GM19035 (cell line): ENCODE measurements around the gene TFAP2A.

Experiments
- ATAC-seq: cut with Tn5 transposase; IDR thresholded peaks from one replicate; pipeline ENCODE4 v1.9.1; 2021; ENCODE audit not compliant: unreplicated experiment

The TFAP2A gene

DNA sequence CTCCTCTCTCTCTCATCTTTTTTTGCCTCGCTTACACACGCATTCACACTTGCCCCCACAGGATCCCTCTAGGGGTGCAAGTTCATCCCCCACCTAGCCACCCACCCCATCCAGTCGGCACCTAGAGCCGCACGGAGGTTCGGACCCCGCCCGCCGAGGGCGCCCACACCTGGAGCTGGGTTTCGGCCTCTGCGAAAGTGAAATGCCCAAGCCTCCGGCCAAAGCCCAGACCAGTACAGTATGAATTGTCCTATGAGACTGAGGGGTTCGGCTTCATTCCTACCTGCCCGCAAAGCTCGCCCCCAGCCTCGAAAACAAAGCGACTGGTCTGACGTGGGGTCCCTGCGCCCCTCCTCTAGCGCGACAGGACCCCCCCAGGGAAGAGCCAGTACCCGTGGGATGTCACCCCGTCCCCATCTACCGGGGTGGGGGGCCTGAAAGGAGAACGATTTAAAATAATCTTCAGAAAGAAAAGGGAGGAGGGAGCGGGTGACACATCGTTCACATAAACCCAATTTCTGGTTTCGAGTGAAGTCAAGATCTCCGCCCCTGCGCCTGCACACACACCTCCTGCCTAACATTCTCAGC, 1.5 kb downstream of the TFAP2A start:
- ATAC-seq = peak; percentile 12

DNA sequence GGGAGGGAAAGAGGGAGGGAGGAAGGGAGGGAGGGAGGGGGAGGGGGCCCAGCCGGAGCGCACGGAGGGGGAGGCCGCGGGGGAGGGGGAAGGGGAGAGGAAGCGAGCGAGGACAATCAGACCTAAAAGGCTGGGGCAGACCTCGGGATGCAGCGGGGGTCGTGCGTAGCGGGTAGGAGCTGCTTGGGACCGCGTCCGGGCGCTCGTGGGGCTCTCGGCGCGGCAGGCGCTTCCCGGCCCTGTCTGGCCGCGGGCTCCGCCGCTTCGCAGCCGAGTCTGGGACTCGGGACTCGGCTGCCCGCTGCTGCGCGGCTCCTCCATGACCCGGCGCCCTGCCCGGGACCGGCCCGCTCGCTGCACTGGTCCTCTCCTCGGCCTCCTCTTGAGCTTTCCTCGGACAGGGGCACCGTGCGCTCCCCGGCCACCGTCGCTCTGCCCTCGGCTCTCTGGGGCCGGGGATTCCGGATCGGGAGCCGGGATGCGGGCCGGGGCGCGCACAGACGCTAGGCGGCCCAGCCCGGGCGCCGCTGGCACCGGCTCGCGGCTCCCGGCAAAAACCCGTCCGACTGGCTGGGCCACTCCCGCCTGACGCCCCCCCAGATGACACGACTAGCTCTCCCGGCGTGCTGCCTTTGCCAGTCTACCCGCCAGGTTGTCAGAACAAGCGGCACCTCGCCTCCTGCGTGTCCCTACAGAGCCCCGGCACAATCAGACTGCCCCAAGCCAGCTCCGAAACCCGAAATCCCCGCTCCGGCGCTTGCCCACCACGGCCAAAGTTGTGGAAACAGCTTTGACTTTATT, 2.2 kb downstream of the TFAP2A start:
- peak; percentile 40 for ATAC-seq

DNA sequence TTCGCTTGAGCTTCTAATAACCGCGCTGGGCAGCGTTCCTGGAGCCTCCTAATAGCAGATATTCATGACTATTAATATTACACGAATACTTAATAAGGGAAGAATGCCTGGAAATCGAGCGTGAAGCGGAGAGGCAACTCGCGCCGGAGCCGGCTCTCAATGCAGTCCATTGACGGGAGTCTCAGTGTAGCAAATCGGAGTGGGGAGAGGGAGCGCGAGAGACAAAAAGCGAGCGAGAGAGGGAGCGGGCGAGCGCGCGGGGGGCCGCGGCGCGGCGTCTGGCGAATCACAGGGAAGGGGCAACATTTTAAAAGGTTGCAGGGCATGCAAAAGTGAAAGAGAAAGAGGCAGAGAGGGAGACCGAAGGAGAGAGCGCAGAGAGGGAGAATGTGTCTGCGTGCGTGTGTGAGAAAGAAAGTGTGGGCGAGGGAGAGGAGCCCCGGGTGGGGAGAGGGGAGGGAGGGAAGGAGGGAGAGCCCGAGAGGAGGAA, 2.9 kb downstream of the TFAP2A start:
- ATAC-seq = peak; percentile 44

DNA sequence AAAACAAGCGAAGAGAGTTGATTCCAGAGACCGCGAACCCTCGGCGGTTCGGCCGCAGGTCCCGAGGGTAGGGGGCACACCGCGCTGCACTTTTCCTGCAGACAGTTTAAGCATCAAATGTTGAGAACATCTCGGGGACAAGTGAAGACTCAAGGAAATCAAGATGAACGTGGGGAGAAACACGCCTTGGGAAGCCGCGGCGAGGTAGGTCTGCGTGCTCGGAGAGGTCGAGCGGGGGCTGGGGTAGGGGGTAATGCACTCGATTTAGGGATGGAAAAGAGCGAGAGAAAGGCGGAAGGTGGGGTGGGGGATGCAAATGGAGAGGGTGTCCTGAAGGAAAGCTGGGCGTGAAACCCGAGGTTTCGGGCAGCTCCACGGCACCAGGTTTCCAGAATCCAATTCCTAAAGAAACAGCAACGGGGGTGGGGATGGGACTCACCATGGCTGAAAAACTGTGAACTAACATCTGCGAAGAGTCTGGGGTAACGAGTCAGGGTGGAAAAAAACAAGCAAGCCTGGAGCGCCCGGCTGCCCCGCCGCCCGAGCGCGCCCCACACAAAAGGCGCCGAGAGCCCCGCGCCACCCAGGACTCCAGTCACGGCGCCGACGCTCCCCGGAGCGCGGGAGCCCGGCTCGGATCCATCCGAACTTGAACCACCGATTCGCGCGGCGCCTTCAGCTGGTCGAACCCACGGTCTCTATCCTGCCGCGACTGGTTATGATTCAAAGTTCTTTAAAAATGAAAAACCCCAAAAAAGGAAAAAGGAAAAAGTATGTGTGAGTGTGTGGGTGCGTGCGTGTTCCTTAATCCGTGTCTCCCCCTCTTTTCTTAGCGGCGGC, 3.5 kb downstream of the TFAP2A start:
- ATAC-seq = peak; percentile 2

DNA sequence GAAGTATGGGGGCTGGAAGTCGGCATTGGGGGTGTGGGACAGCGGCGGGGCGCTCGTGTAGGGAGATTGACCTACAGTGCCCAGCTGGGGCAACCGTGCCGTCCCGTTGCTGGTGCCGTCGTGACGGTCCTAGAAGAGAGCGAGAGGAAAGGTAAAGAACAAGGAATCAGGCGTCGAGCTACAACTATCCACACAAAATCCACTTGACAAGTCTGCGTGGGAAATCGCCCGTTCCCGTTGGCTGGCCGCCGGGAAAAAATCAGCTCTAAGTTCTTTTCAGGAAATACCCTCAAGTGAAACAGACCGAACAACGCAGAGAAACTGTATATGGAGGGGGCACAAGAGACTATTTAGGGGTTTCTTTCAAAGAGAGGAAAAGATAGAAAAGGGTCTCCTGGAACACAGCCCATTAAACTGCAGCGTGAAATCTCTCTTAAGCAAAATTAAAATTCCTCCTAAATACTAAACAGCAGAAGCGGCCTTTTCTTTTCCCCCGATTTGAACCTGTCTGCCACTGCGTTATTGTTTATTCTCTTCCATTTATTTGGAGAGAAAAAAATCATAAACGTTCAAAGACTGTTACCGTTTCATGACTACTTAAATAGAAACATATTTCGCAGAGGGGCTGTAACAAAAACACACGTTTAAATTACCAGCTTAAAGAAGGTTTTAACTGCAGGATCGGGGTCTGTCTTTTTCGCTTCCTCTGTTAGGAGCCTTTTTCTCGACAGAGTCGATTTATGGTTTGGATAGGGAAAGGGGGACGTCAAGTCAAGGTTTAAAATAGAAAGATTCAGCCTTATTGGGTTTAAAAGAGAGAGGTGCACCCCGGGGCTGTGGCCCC, 4.4 kb downstream of the TFAP2A start:
- ATAC-seq = no peak

DNA sequence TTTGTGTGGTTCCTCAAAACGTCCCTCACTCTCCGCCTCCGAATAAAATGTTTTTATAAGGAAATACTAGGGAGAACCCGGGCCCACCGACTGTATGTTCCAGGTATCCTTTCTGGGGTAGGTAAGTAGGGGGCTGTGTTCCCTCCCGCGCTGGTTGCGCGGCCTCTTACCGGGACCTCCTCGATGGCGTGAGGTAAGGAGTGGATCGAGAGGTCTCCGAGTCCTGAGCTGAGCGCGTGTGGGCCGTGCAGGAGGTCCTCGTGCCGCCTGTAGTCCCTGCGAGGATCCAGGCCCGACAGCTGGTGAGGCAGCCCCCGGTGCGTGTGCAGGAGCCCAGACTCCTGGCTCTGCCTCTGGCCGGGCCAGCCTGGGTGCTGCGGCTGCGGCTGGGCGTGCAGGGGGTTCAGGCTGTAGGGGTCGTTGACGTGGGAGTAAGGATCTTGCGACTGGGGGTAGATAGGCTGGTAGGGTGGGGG, 5.1 kb downstream of the TFAP2A start:
- no peak for ATAC-seq

DNA sequence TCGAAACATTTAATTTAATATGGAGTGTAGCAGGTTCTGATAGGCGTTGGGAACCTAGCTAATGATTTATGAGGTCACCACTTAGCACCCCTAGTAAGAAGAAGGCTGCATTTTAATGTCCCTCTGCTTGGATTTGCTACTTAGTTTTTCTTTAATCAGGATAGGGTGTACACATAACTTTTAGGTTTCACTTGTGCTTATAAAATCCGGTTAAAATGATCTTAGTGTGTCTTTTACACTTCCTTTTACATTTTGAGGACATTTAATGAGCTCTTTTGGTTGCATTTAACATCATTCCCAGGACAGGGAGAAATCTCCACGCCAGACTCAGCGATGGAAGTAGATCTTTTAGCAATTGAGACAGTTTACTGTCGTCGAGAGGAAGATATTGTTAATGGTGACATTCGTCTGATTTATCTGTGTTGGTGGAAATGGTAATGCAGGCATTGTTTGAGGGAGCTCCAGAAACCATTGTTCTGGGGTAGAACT, 5.6 kb downstream of the TFAP2A start:
- no peak for ATAC-seq

DNA sequence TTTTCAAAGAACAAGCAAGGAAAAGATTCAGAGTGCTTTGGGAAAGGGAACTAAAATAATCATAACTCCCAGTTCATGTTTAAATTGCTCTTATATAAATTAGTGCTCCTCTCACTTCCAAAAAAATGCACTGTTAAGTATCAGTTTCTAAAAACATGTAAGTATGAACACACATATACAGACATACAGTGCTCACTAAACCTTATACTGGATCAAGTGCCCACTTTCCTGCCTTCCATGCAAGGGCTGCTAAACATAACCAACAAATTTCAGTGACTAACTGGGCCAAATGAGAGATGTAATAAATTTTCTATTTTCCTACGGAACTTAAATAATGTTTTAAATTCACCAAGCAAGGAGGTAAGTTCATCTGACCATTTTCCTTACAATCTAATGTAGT, 6.4 kb downstream of the TFAP2A start:
- ATAC-seq = no peak

DNA sequence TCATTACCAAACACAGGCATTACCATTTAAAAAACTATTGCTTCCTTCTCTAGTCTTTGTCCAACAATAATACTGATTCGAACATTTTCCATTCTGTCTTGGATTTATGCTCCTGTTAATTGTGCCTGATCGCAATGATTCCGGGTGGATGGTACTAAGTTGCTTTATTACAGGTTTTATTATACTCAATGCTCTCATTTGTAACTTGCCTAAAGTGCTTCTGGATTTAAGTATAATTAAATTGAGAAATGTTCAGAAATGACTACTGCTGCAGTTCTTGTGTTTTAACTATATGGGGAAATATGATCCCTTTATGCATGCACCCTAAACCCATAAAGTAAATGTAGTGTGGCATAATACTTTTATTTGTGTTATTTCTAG, 7.2 kb downstream of the TFAP2A start:
- ATAC-seq = no peak

DNA sequence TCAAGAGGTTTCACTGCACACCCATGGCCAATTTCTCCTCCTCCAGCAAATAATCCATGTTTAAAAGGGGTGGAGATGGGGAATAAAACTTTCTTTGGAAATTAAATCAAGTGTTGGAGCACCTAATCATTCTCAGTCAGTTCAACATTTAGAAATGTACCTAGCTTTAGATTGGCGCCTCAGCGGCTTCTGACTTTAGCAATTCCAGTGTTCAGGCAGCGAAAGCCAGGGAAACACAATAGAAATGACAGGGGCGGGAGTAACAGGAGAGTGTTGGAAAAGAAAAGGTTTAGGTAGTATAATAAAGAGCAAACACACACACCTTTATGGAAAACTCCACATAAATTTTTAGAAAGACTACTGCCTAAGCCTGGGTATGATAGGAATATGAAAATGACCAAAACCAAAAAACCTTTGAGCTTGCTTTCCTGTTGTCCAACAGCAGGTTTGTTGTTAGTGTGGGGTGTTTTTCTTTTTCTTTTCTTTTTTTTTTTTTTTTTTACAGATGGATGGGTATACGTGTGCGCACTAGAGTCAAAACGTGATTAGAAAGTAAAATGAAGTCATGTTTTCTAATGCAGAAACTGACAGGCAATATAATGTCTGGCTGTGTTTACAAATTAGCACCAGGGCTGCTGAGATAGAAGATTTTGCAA, 7.7 kb downstream of the TFAP2A start:
- no peak for ATAC-seq

DNA sequence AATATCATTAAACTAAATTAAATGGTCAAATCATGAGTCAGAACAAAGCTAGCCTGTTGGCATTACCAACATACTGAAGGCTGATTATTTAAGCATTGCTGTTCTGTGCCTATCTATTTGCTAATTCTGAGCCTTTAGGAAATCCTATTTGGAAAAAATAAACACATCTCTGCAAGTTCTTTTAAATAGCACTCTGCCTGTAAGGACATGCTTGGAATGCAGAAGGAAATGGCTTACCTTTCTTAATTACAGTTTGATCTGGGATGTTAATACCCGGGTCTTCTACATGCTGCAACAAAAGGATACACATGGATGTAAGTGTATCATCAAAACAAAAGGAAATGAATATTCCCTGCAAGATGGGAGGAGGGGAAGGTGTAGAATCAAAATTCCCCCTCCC, 8.3 kb downstream of the TFAP2A start:
- no peak for ATAC-seq

DNA sequence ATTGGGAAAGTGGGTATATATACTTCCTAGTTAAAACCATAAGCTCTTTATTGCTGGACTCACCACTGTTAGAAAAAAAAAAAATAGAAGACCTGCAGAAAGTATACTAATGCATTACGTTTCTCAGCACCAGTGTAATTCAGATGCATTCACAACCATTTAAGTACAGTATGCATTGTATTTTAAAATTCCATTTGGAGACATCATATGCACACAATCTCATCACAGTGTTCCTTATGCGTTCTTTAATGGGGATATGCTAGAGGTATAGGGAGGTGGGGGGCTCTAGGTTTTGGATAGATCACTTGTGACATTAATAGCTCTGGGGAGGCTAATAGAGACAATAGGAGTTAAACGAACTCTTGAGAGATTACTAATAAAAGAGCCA, 9.4 kb downstream of the TFAP2A start:
- ATAC-seq = no peak

DNA sequence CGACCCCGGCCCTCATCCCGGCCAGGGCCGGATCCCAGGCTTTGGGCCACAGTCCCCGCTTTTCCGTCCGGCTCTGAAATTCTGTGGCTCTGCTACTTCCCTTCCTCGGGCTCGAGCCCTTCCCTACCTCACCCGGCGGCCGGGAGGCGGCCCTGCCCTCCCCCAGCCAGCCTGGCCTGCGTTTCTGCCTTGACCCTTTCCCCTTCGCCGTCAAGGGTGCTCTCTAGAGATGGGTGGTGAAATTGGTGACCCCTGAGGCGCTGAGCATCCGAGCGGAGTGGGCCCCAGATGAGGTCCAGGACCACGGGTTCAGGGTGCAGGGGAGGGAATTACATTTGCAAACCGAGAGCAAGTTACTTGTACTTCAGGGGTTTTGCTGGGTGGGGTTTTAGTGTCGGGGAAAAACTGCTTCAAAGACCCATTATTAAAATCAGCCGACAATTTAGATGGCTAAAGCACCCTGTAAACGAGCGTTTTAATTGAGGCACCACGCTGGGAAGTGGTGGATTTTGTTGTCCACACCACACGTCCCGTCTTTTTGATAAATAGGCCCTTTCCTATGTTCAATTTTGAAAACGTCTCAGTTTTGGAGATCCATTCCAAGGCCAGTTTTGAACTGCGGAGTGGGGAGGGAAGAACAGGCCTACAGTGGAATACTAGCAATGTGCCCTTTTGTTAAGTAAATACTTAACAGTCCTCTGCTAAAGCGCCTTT, 9.9 kb downstream of the TFAP2A start:
- no peak for ATAC-seq

DNA sequence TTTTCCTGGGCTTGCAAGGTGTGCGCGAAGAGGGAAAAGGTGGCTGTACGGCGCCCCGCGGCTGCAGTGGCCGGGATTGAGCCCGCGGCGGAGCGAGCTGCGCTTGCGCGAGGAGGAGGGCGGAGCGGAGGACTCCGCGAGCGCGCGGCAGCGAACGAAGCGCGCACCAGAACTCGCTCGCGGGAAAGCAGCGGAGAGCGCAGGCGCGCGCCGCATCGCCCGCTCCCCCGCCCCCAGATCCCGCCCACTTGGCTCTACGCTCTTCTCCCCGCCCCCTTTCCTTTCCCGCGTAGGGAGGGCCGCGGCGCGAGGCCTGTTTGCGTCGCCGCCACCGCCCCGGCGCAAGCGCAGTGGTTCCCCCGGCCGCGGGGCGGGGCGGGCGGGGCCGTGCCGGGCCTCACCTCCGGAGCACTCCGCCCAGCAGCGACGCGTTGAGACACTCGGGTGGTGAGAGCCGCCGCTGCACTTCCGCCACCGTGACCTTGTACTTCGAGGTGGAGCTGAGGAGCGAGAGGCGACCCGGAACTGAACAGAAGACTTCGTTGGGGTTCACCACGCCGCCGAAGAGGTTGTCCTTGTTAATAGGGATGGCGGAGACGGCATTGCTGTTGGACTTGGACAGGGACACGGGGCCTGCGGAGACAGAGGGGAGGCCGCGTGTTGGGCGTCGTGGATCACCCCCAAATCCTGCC, 10.6 kb downstream of the TFAP2A start:
- peak; percentile 93 for ATAC-seq

DNA sequence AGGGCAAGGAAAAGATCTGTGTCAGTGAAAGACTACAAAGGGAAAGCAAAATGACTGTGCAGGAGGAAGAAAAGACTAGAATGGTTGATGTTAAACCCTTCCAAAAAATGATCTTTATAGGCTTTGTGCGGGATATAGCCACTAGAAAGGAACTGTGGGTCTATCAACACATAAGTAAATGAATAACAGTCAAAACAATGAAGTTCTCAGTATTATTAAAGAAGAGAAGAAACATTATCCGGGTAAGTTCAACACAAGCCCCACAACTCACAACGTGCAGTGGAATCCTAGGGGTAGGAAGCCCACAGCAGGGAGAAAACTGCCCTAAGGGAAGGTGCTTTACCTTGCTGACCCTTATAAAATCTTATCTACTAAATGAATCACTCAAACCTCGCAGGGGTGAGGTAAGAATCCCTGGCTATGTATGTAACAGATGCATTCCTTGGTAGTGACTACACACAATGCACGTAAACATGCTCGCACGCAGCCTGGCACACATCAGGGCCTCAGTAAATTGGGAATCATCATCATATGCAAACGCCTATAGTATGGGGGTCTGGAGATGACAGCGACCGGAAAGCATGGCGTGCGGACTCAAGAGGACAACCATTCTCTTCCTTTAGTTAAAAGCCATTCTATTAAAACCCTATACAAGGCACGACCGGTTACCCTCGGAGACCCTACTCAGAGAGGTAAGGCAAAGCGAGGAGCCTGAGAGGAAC, 11.3 kb downstream of the TFAP2A start:
- ATAC-seq = peak; percentile 34

DNA sequence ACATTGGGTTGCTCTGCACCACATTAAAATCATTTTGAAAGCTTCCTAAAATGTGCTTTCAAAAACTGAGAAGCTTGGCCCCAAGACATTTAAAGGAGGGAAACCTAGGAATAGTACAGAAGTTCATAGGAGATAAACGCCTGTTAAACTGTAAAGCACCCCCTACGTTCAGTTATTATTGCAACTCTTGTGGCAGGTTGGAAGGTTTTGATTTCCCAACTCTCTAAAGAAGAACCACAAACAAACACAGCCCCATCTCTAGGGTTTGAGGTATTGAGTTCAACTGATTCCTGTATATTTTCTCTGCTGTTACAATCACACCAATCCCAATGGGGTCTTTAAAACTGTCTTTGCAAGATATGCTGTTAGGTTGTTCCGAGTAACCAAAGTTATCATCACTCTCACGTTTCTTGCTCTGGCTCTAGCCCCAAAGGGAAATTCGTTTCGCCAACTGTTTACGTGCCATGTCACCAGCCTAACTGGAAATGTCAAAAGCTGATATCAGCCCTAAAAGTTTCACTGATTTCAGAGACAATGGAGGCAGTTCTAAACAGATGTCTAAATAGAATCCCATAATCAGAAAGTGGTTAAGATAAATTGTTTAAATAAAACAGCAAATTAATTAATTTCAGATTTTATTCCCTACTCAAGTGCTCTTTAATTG, 12.1 kb downstream of the TFAP2A start:
- ATAC-seq = no peak

DNA sequence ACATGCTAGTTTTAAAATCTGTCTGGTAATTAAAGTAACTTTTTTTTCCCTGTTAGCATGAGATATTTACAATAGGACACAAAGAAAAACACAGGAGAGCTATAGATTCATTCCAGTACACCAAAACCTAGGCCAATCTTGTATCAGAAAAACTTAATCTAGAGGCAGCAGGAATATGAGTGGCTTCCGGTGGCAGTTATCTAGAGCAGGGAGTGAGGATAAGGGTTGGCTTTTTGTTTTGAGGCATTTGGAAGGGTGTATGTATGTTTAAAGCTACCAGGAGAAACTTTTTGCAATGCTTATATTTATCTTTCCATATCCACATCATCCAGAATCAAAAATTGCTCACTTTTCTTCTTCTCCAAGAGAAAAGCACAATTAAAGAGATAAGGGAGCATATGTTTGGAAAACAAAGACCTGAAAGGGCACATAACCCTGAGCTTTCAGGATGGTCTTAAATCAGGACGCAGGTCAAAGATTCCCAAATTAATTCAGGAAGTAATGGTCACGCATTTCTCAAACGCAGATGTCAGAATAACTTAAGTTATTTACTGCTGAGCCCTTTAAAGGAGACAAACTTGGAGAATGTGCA, 13.1 kb downstream of the TFAP2A start:
- no peak for ATAC-seq
